LNCaP clone FGC (cell line): ENCODE measurements around the gene TOMM20.

Source experiments
- DNase-seq: peaks from one replicate; pipeline ENCODE4 v3.0.0-alpha.2; 2011; ENCODE audit warnings: low read depth
- H3K4me3 ChIP-seq: 2 replicates; pipeline ENCODE4 v1.5.1; 2011; ENCODE audit warnings: mild to moderate bottlenecking, low read depth, low read length, control low read depth
- TF ChIP-seq, protein P1 (sequence below): IDR thresholded peaks from 2 replicates; pipeline ENCODE4 v1.5.1; 2012; ENCODE audit warnings: mild to moderate bottlenecking; ENCODE audit not compliant: control insufficient read depth, insufficient read depth; ENCODE audit errors: extremely low read depth

The TOMM20 gene

DNA sequence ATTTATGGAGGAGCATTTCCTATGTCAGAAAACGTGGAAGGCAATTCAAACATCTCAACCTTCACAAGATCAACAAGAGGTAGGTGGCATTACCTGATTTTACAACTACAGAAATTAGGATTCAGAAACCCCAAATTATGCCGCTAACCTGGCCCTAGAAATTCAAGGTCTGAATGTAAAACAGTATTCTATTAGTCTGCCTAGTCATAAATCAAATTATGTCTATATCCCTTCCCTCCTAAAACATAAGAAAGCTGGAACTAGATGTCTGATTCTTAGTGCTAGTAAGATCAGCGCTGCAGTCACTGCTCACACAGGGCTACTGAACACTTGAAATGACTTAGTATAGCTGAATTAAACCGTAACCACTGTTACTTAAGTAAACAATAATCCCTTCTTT is 1.4 kb downstream of the TOMM20 start:
- DNase-seq, result no peak
- H3K4me3 ChIP-seq, result peak overlapping the region; percentile 91
- TF ChIP-seq, protein P1, sequence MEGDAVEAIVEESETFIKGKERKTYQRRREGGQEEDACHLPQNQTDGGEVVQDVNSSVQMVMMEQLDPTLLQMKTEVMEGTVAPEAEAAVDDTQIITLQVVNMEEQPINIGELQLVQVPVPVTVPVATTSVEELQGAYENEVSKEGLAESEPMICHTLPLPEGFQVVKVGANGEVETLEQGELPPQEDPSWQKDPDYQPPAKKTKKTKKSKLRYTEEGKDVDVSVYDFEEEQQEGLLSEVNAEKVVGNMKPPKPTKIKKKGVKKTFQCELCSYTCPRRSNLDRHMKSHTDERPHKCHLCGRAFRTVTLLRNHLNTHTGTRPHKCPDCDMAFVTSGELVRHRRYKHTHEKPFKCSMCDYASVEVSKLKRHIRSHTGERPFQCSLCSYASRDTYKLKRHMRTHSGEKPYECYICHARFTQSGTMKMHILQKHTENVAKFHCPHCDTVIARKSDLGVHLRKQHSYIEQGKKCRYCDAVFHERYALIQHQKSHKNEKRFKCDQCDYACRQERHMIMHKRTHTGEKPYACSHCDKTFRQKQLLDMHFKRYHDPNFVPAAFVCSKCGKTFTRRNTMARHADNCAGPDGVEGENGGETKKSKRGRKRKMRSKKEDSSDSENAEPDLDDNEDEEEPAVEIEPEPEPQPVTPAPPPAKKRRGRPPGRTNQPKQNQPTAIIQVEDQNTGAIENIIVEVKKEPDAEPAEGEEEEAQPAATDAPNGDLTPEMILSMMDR, result no peak

- no peak overlapping the region for H3K4me3 ChIP-seq
- DNase-seq, result no peak
- TF ChIP-seq, protein P1, result no peak
Observed at GRCh38 chr1:235124665-235125064, 4.0 kb downstream of the TOMM20 start.

DNA sequence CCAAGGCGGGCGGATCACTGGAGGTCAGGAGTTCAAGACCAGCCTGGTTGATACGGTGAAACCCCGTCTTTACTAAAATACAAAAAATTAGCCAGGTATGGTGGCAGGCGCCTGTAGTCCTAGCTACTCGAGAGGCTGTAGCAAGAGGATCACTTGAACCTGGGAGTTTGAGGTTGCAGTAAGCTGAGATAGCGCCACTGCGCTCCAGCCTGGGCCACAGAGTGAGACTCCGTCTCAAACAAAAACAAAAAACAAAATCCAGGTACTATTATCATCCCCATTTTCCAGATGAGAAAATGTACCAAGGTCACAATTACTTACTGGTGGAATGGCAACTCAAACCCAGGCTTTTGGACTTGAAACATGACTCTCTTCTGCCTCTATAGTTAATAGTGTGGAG is 4.5 kb downstream of the TOMM20 start:
- TF ChIP-seq, protein P1, result no peak
- H3K4me3 ChIP-seq, result no peak overlapping the region
- DNase-seq, result no peak

DNA sequence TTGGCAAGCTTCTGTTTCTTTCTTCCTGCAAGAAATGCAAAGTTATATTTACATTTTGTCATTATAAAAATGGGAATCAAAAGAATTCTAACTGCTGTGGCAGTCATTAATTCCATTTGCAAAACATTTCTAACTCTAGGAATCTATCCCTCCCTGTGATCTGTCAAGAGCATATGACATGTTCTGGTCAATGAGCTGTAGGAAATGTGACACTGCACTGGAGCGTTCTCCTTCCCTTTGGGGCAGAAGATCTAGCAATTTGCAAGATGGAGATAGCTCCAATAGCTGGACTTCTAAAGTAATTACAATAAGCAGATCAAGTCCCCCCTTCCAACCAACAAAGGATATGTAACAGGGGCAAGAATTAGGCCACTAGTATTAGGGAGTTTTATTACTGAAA is 6.3 kb downstream of the TOMM20 start:
- TF ChIP-seq, protein P1, result no peak
- no peak overlapping the region for H3K4me3 ChIP-seq
- no peak for DNase-seq

DNA sequence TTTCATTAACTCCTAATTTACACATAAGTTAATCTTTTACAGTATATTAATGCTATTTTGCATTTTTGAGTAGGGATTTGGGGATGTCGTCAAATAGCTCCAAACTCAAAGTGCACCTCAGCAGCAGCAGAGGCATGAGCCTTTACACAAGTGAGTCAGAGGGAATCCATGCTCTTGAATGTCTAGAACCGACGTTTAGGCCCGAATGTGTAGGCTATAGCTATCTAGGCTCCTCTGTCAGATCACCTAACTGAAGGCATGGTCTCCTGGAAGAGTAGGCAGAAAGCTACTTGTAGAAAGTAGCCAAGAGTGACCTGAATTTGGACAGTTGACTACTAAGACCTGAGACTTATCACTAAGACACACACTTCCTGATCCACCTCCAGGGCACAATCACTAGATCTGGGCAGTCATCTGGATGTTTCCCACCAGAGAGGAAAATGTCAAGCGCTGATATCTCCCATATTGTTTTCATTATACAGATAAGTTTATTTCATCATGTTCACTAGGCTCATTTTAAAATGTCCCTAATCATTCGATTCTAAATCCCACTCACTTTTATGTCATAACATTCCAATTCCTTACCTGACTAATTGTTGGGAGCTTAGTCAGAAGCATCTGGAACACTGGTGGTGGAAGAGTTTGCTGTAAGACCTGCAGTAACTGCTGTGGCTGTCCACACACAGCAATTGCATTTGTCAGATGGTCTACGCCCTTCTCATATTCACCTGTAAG is 15.3 kb downstream of the TOMM20 start:
- TF ChIP-seq, protein P1, result no peak
- DNase-seq, result no peak

GRCh38 chr1:235112297-235113182 is 16.1 kb downstream of the TOMM20 start:
- no peak for DNase-seq
- TF ChIP-seq, protein P1, result no peak
- no peak overlapping the region for H3K4me3 ChIP-seq

More for the DNA sequence above, 15.3 kb downstream of the TOMM20 start:
- H3K4me3 ChIP-seq, result no peak overlapping the region
